Stimulated activated CD8-positive, alpha-beta memory T cell treated with anti-CD3 and anti-CD28 coated beads, Interleukin-7, amount 100 ng/mL, for 48 hours (primary cell): ENCODE results near the gene DRC7.

ENCODE experiments used
- DNase-seq, 2 donors: peaks; one replicate each; pipeline ENCODE4 v3.0.0-alpha.2; 2020; ENCODE audit warnings: low read depth in 1 of 2; ENCODE audit errors: extremely low read depth in 1 of 2

The DRC7 gene

DNA sequence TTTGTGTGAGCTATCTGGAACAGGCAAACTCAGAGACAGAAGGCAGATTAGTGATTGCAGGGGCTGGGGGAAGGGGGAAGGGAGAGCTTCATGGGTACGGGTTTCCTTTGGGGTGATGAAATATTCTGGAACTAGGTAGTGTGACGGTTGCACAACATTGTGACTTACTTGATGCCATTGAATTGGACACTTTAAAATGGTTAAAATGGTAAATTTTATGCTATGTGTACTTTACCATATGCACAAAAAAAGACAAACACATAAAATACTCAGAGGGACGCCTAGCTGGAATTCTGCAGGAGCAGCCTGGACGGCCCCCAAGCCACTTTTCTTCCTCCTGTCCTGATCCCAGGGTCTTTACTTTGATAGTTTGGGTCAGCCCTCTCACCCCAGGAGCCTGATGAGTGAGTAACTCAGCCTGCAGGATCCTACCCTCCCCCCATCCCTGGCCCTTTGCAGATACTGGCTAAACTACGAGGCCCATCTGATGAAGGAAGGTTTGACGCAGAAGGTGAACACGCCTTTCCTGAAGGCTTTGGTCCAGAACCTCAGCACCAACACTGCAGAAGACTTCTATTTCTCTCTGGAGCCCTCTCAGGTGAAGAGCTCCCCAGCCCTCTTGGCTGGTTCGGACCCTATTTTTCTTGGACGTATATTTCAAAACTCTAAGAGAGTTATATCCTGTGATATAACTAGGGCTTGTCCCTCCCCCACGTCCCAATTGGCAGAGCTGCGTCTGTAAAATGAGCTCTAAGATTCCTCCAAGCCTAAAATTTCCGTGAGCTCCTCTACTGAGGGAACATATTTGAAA lies 18.7 kb upstream of the DRC7 start:
- no peak for DNase-seq

DNA sequence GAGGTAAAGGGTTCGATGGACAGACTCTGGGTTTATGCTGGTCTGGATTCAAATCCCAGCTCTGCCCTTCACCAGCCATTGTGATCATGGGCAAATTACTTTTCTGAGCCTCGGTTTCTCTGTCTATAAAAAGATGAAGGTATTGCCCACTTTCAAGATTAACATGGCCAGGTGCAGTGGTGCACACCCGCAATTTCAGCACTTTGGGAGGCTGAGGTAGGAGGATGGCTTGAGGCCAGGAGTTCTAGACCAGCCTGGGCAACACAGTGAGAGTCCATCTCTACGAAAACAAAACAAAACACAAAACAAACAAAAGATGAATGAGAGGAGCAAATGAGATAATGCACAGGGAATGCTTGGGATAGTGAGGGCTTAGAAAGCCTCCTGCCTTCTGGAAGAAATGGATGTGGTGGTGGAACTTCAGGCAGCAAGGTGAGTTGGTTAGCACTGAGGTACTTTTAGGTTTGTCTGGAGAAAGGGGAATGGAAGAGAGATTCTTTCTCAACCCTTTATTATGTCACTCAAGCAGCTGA lies 18.0 kb upstream of the DRC7 start:
- no peak for DNase-seq

DNA sequence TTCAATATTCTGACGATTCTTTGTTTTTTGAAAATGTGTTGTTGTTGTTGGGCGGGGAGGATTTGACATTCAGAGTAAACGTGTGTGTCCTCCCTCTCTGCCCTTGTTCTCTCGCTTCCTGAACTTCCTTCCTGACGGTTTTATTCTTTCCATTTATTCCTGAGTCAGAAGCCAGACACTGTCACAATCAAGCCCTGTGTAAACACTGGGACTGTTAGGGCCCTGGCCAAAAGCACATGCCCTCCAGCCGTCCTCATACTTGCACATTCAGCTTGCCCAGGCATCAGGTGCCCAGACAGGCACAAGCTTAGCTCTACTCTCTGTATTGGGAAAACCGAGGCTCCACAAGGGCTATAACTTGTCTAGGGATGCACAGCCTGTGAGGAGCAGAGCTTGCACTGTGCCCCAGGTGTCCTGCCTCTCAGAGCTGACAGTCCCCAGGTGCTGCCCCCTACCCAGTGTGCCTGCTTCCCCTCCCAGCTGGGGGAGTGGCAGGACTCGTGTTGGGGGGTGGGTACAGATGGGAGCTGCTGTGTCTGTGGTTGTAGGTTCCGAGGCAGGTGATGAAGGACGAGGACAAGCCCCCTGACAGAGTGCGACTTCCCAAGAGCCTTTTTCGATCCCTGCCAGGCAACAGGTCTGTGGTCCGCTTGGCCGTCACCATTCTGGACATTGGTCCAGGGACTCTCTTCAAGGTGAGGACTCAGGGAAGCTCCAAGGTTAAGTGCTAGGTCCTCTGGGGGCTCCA lies 16.8 kb upstream of the DRC7 start:
- DNase-seq: no peak

DNA sequence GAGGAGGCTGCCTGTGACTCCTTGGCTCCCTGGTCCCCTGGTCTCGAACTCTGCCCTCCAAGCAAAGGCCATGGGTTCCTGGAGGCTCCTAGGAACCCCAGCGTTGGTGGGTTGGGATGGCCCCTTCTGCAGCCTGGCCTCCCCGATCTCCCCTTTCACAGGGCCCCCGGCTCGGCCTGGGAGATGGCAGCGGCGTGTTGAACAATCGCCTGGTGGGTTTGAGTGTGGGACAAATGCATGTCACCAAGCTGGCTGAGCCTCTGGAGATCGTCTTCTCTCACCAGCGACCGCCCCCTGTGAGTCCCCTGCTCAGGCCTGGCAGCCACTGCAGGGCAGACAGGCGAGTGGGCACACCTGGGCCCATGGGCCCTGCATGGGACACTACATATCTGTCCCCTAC lies 15.6 kb upstream of the DRC7 start:
- no peak for DNase-seq

DNA sequence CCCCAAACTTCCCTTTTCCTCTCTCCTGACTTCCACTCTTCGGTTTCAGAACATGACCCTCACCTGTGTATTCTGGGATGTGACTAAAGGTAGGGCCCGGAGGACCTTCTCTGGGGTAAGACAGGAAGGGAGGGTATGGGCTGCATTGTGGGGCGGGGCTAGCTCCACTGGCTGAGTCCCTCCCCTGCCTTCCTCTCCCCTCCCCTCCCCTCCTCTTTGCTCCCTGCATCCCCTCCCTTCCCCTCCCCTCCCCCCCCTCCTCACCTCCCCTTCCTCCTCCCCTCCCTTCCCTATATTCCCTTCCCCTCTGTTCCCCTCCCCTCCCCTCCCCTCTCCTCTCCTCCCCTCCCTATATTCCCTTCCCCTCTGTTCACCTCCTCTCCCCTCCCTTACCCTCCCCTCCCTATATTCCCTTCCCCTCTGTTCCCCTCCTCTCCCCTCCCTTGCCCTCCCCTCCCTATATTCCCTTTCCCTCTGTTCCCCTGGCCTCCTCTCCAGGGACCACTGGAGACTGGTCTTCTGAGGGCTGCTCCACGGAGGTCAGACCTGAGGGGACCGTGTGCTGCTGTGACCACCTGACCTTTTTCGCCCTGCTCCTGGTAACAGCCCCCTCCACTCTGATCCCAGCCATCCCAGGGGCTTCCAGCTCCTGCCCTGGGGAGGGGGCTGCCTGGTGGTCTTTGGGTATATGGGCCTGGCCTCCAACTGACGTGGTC lies 14.7 kb upstream of the DRC7 start:
- DNase-seq: no peak

DNA sequence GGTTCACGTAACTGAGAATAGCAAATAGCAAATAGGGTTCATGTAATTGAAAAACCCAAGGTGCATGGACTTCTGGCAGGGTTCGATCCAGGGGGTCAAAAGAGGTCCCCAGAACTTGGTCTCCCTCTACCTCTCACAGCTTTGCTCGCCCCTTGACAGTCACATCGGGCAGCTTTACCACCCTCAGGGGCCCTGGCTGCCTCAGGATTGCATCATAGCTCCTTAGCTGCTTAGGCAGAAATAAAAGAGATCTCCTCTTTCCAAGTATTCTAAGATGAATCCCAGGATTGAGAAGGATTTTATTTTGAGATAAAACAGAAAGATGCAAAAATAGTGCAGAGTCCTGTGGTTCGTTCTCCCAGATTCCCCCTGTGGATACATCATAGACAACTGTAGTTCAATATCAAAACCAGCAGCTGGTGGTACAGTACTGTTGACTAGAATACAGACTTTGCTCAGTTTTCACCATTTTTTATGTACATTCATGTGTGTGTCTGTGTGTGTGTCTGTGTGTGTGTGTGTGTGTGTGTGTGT lies 13.7 kb upstream of the DRC7 start:
- DNase-seq: no peak

DNA sequence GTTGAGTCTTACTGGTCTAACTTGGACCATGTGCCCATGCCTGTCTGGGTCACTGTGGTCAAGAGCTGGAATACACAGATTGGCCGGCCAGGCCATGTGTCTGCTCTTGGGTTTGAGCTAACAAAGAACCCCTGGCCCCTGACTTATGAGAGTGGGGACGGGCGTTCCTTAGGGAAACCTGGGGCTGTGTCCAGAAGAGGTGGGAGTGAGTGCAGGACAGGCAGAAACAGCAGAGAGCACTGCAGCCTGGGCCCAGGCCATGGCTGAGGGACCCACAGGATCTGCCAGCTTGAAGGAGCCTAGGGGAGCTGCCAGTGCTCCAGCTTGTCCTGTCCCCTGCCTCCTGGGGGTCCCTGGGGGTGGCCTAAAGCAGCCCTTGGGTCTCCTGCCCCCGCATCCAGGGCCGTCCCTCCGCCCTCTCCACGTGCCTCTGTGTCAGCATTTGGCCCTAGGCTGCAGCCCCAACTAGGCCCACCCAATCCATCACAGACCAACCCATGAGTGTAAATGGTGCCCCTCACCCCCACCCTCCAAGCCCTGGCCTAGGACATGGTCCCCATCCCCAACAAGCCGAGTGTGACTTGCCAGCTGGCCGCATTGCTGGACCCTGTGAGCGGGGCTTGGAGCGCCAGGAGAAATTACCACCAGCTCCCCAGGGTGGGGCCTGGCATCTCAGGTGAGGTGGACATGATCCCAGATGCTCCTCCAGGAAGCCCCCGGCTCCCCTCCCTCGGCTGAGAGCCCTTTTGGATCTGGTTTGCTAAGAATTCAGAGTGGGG lies 12.5 kb upstream of the DRC7 start:
- DNase-seq: no peak

DNA sequence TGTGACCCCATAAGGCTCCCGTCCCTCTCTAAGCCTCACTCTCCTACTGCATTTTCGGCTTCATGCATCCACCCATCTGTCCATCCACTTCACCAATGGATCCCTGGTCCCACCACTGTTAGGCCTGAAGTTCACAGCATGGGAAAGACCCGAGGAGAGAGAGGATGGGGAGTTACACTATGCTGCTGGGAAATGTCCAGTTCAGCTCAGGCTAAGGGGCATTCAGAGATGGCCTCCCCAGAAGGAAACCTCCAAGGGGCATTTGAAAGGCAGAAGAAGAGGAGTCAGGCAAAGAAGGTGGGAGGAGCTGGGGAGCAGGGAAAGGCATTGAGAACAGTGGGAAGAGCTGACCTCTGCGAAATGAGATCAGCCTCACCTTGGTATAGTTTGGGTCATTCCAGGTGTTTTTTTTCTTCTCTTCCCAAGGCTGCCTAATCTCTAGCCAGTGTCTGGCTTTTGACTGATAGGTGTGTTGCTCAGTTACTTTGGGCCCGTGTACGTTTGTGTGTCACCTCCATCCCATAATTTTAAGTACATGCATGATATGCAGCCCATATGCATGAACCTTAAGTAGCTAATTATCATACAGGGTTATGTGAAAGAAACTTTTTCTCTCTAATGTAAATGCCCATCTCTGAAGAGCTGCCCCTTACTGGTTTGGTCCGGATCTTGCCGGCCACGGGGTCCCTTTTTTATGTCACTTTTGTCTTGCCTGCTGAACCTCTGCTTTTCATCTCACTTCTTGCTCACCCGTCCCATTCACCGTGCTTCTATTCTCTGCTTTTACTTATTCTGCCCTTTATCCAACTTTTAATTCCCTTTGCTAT lies 11.6 kb upstream of the DRC7 start:
- no peak for DNase-seq

DNA sequence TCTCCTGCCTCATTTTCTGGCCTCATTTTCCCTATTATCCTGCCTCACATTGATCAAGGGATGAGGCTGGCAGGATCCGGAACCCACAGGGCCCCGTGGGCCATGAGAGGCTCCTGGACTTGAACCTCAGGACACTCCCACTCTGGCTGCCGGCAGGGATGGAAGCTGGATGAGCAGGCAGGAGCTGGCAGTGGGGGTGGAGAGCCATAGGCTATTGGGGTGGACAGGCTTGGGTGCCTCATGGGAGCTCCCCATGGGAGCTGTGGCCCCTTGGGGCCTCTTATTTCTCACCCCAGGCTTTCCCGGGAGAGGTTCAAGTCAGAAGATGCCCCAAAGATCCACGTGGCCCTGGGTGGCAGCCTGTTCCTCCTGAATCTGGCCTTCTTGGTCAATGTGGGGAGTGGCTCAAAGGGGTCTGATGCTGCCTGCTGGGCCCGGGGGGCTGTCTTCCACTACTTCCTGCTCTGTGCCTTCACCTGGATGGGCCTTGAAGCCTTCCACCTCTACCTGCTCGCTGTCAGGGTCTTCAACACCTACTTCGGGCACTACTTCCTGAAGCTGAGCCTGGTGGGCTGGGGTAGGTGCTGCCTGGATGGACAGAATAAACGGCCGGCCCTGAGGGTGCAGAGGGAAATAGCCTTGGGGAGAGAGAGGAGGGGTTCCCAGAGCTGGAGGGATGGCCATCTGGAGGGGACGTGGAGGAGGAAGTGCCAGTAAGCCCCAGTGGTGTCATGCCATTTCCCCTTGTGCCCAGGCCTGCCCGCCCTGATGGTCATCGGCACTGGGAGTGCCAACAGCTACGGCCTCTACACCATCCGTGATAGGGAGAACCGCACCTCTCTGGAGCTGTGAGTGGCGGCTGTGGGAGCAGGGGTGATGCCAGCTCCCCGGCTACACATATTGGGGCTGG lies 10.7 kb upstream of the DRC7 start:
- DNase-seq: no peak

DNA sequence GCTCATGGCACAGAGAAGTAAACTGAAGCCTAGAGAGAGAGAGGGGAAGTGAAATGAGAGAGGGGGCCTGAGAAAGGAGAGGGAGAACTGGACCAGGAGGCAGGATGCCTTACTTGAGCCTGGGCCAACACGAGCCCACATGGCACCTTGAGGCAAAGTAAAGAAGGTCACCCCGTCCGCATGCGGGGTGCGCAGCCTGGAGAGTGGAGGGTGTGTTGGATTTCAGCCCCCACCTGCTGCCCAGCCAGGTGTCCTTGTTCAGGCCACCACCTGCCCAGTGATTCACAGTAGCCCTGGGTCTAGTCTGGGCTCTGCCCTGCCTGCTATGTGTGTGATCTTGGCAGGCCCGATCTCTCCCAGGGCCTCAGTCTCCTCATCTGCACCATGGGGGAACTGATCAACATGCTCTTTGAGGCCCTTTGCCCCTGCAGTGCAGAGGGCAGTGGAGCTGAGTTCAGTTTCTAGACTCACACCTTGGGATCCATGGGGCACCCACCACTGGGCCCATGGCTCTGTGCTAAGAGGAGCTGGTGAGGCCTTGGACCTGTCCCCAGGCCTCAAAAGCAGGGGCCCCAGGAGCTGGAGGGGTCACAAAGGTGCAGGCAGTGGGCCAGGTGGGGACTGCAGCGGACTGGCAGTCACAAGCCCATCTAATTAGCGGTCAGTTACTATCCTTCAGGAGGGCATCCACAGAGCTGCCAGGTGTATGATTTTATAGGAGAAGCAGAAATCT lies 9.8 kb upstream of the DRC7 start:
- DNase-seq: no peak

DNA sequence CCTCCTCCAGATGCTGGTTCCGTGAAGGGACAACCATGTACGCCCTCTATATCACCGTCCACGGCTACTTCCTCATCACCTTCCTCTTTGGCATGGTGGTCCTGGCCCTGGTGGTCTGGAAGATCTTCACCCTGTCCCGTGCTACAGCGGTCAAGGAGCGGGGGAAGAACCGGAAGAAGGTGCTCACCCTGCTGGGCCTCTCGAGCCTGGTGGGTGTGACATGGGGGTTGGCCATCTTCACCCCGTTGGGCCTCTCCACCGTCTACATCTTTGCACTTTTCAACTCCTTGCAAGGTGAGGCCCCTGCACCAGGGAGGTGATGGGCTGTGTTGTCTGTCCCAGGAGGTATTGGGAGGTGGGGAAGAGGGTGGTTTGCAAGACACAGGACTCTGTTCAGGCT lies 9.0 kb upstream of the DRC7 start:
- no peak for DNase-seq

DNA sequence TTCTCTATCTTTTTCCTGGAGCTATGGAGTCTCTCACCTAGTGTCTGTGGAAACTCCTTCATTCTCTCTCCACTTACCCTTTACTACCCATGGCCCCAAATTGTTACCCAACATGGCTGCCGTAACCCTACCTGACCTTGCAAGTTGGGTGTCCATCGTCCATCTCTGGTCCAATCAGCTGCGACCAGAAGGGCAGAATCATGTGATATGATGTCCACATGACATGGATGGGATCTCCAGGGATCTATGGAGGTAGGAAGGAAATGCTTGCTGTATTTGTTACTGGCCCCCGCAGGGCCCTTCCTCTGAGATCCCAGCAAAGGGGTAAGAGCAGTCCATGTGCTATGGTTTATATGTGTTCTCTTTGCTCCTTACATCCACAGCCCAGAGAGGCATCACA lies 8.0 kb upstream of the DRC7 start:
- no peak for DNase-seq

DNA sequence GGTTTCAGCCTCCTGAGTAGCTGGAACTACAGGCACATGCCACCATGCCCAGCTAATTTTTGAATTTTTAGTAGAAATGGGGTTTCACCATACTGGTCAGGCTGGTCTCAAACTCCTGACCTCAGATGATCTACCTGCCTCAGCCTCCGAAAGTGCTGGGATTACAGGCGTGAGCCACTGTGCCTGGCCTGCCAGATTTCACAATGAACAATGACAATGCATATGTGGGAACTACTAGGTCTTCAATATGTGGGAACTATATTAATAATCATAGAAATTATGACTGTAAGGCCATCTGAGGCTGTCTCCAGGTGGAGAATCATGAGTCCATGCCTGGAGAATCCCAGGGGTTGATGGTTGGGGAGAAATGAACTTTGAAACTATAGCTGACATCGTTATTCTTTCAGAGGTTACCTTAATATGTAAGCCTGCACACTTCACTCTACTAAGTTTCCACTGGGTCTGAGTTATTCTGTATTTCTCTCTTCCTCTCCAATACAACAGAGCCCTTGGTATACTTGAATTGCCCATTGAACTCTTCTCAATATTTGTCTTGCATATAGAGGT lies 7.2 kb upstream of the DRC7 start:
- no peak for DNase-seq

DNA sequence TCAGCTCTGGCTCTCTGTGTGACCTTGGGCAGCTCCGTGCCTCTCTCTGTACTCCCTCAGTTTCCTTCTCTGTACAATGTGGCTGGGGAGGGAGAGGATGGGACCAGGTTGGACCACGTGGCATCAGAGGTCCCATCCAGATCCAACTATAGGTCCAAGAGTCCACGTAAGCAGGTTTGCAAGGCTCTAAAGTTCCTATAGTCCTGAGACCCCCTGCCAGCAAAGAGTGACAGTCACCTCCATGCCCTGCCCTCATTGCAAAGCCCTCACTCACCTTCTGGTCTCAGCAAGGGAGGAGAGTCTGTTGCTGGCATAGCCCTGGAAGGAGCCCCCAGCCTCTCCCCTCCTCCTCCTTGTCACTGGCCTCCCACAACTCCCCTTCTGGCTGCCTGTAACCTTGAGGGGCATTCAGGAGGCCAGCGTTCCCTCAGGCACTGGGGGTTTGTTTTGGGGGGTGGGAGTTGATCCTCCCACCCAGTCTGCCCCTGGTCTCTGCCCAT lies 6.1 kb upstream of the DRC7 start:
- DNase-seq: no peak

DNA sequence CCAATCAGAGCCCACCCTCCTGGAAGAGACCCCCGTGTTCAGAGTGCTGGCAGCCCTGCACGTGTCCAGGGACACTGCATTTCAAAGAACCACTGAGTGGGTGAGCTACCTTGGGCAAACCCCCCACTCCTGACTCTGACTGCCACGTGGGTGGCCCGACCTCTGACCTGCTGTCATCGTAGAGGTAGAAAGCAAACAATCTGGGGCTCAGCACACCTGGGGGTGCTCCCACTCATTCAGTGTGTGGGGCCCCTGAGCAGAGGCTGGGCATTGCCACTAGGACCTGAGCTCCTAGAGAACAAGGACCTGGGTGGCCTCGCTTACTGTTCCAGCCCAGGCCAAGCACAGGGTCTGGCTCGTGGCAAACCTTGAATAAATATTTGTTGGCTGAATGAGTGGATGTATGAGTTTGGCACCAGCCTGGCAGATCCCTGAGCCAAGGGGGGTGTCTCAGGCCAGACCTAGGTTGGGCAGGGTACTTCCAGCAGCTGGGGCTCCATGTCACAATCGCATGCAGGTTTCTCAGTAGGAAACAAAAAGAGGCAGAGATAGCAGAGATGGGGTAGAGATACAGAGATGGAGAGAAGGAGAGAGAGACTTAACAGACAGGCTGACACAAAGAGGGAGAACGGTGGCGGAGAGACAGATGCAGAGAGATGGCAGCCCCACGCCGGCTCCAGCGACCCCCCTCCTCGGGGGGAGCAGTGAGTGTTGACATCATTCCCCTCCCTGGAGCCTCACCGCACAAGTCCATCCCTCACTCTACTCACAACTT lies 5.4 kb upstream of the DRC7 start:
- no peak for DNase-seq

DNA sequence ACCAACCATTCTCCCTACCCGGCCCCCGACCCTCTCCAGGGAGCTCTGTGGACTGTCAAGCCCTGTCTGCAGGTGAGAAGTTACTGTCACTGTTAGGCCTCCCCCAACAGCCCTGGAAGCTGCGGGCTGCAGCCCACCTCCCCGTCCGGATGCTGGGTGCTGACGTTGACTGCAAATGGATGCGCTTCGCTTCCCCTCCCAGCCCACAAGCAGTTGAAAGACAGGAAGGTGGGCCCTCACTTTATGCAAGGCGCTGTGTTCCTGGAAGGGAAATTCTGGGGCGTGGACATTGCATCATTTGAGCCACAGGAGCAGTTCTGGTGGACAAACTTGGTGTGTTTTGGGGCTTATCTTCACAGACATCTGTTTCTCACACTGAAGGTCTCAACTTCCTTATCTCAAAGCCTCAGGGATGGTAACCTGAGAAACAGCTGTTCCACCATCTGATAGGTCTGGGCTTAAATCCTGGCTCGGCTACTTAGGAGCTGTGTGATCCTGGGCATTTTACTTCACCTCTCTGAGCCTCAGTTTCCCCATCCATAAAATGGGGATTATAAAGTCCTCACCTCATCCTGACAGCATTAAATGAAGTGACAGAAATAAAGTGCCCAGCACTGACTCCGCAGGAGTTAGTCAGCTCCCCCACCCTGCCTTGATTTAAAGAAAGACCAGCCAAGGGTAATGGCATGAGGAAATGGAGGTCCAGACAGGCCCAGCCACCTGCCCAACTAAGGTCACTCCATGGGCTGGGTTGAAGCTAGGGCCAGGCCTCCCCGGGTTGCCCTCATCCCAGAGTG lies 4.6 kb upstream of the DRC7 start:
- DNase-seq: peak; percentile 16 to 36
